Measurements from ENCODE around the gene LNX1.

GRCh38 chr4:53582194-53582593, 9.1 kb downstream of the LNX1 start:
- TF ChIP-seq CSRNP3 (CRISPR knock-in tag; IDR thresholded peaks at IDR 0.05): no peak
- no peak for TF ChIP-seq OSR1 (CRISPR knock-in tag; IDR thresholded peaks at IDR 0.05)
- TF ChIP-seq, protein P1, sequence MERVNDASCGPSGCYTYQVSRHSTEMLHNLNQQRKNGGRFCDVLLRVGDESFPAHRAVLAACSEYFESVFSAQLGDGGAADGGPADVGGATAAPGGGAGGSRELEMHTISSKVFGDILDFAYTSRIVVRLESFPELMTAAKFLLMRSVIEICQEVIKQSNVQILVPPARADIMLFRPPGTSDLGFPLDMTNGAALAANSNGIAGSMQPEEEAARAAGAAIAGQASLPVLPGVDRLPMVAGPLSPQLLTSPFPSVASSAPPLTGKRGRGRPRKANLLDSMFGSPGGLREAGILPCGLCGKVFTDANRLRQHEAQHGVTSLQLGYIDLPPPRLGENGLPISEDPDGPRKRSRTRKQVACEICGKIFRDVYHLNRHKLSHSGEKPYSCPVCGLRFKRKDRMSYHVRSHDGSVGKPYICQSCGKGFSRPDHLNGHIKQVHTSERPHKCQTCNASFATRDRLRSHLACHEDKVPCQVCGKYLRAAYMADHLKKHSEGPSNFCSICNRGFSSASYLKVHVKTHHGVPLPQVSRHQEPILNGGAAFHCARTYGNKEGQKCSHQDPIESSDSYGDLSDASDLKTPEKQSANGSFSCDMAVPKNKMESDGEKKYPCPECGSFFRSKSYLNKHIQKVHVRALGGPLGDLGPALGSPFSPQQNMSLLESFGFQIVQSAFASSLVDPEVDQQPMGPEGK (CRISPR knock-in tag; IDR thresholded peaks at IDR 0.05; ENCODE audit: borderline replicate concordance): no peak
- TF ChIP-seq ZFP30 (CRISPR knock-in tag; IDR thresholded peaks at IDR 0.05): no peak
- TF ChIP-seq, protein P2, sequence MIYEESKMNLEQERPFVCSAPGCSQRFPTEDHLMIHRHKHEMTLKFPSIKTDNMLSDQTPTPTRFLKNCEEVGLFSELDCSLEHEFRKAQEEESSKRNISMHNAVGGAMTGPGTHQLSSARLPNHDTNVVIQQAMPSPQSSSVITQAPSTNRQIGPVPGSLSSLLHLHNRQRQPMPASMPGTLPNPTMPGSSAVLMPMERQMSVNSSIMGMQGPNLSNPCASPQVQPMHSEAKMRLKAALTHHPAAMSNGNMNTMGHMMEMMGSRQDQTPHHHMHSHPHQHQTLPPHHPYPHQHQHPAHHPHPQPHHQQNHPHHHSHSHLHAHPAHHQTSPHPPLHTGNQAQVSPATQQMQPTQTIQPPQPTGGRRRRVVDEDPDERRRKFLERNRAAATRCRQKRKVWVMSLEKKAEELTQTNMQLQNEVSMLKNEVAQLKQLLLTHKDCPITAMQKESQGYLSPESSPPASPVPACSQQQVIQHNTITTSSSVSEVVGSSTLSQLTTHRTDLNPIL (CRISPR knock-in tag; IDR thresholded peaks at IDR 0.05; ENCODE audit: low read depth): no peak
- no peak for TF ChIP-seq ISL1 (CRISPR knock-in tag; IDR thresholded peaks at IDR 0.05)
- no peak for TF ChIP-seq ARNTL (CRISPR knock-in tag; IDR thresholded peaks at IDR 0.05; ENCODE audit: borderline replicate concordance, low read depth)
- no peak for TF ChIP-seq ESRRG (CRISPR knock-in tag; IDR thresholded peaks at IDR 0.05)
- TF ChIP-seq TSHZ2 (CRISPR knock-in tag; IDR thresholded peaks at IDR 0.05): no peak
- no peak for TF ChIP-seq TOX (CRISPR knock-in tag; IDR thresholded peaks at IDR 0.05; ENCODE audit: borderline replicate concordance)
- no peak for TF ChIP-seq GLIS3 (CRISPR knock-in tag; IDR thresholded peaks at IDR 0.05)
- no peak for TF ChIP-seq RARB (CRISPR knock-in tag; IDR thresholded peaks at IDR 0.05)
- no peak for TF ChIP-seq ZNF70 (CRISPR knock-in tag; IDR thresholded peaks at IDR 0.05)
- TF ChIP-seq ZNF565 (CRISPR knock-in tag; conservative IDR thresholded peaks at IDR 0.05; ENCODE audit: low read depth): no peak
